Kidney epithelial cell (primary cell): ENCODE results near the gene GNG3. TPM values are rescaled to one million over a fixed set of nuclear protein-coding genes. Genes with fewer than 3 reads are reported as not detected.

Source experiments
- DNase-seq: peaks from one replicate; pipeline ENCODE4 v3.0.0-alpha.2; 2010; ENCODE audit warnings: low read depth
- H3K27me3 ChIP-seq: 2 replicates; pipeline ENCODE4 v1.6.0; 2011; ENCODE audit warnings: low read length; ENCODE audit not compliant: control insufficient read depth, insufficient read depth
- H3K36me3 ChIP-seq: 2 replicates; pipeline ENCODE4 v1.5.1; 2011; ENCODE audit warnings: low read length; ENCODE audit not compliant: control insufficient read depth, insufficient read depth
- H3K4me3 ChIP-seq: 2 replicates; pipeline ENCODE4 v1.5.1; 2011; ENCODE audit warnings: low read depth, mild to moderate bottlenecking, control low read depth, low read length
- total RNA-seq: library from RNA; depleted of rRNA; stranded (reverse); fragments of >200 nt; gene quantifications from 2 replicates; pipeline ENCODE4 v1.2.3, GENCODE V29; 2015
- TF ChIP-seq, protein P1 (sequence below): IDR thresholded peaks from 2 replicates; pipeline ENCODE4 v1.5.1; 2011; ENCODE audit warnings: mild to moderate bottlenecking, moderate library complexity, low read length, control low read depth, inconsistent platforms; ENCODE audit not compliant: insufficient read depth, poor library complexity, severe bottlenecking

The GNG3 gene
- total RNA-seq, 1 donor from 2014 or later: not detected

DNA sequence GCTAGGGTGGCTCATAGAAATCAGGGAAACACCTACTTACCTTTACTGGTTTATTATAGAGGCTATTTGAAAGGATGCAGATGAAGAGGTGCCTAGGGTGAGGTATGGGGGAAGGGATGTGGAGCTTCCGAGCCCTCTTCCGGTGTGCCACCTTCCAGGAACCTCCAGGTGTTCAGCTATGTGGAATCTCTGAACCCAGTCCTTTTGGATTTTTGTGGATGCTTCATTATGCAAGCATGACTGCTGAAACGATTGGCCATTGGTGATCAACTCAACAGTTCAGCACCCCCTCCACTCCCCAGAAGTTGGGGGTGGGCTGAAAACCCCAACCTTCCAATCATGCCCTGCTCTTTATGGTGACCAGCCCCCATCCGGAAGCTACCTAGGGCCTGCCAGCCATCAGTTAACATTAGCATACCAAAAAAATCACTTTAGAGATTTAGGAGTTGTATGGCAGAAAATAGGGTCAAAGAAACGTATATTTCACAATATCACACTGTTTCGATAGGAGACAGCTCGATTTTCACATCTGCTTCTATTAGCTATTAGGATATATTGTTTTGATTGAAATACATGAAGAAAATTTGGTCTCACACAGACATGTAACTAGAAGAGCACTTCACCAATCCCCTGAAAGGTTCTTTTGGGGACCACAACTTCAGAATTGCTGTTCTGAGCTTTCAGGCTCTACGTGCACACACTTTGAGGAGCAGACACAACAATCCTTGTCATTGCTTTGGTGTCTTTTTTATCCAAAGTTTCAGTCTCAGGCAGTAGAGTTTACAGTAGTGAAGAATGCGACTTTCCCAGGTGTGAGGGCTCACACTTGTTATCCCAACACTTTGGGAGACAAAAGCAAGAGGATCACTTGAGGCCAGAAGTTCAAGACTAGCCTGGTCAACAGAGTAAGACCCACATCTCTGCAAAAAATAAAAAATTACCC, 50.6 kb downstream of the GNG3 start:
- no peaks in the 10 kb centered on the region for H3K27me3 ChIP-seq
- no peak for DNase-seq
- no peaks in the 10 kb centered on the region for H3K36me3 ChIP-seq
- TF ChIP-seq, protein P1, sequence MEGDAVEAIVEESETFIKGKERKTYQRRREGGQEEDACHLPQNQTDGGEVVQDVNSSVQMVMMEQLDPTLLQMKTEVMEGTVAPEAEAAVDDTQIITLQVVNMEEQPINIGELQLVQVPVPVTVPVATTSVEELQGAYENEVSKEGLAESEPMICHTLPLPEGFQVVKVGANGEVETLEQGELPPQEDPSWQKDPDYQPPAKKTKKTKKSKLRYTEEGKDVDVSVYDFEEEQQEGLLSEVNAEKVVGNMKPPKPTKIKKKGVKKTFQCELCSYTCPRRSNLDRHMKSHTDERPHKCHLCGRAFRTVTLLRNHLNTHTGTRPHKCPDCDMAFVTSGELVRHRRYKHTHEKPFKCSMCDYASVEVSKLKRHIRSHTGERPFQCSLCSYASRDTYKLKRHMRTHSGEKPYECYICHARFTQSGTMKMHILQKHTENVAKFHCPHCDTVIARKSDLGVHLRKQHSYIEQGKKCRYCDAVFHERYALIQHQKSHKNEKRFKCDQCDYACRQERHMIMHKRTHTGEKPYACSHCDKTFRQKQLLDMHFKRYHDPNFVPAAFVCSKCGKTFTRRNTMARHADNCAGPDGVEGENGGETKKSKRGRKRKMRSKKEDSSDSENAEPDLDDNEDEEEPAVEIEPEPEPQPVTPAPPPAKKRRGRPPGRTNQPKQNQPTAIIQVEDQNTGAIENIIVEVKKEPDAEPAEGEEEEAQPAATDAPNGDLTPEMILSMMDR: no peak
- no peak overlapping the region for H3K4me3 ChIP-seq

Other genes starting within 250 kb of the GNG3 start
- 224 and 226 TPM in 2 replicates for gene AHNAK, start 160.9 kb upstream of the GNG3 start, total RNA-seq
- gene EEF1G, start 133.8 kb upstream of the GNG3 start, total RNA-seq: 2,411 and 2,583 TPM in 2 replicates
- gene TUT1, start 116.2 kb upstream of the GNG3 start, total RNA-seq: 15.0 and 15.2 TPM in 2 replicates
- 136 and 137 TPM in 2 replicates for gene MTA2, start 105.8 kb upstream of the GNG3 start, total RNA-seq
- gene EML3, start 94.9 kb upstream of the GNG3 start, total RNA-seq: 20.9 and 21.1 TPM in 2 replicates
- gene ROM1, start 94.4 kb upstream of the GNG3 start, total RNA-seq: 0.55 and 1.4 TPM in 2 replicates
- gene B3GAT3, start 85.7 kb upstream of the GNG3 start, total RNA-seq: 68.7 and 80.8 TPM in 2 replicates
- gene GANAB, start 61.1 kb upstream of the GNG3 start, total RNA-seq: 271 and 300 TPM in 2 replicates
- gene INTS5, start 54.4 kb upstream of the GNG3 start, total RNA-seq: 26.9 and 36.4 TPM in 2 replicates
- 64.8 and 76.5 TPM in 2 replicates for gene C11orf98, start 42.5 kb upstream of the GNG3 start, total RNA-seq
- gene CSKMT, start 42.4 kb upstream of the GNG3 start, total RNA-seq: 3.4 and 4.0 TPM in 2 replicates
- 8.0 and 8.1 TPM in 2 replicates for gene UQCC3, start 36.0 kb upstream of the GNG3 start, total RNA-seq
- gene LBHD1, start 35.4 kb upstream of the GNG3 start, total RNA-seq: 4.1 and 4.6 TPM in 2 replicates
- gene UBXN1, start 28.6 kb upstream of the GNG3 start, total RNA-seq: 289 and 321 TPM in 2 replicates
- gene LRRN4CL, start 18.1 kb upstream of the GNG3 start, total RNA-seq: 0.25 TPM in 1 of 2 replicates, not detected in the other
- 45.2 and 56.1 TPM in 2 replicates for gene BSCL2, start 252 bp upstream of the GNG3 start, total RNA-seq
- 12.8 and 14.3 TPM in 2 replicates for gene HNRNPUL2, start 19.8 kb downstream of the GNG3 start, total RNA-seq
- 37.5 and 38.6 TPM in 2 replicates for gene TTC9C, start 20.8 kb downstream of the GNG3 start, total RNA-seq
- 17.3 and 18.8 TPM in 2 replicates for gene ZBTB3, start 46.5 kb downstream of the GNG3 start, total RNA-seq
- gene POLR2G, start 53.9 kb downstream of the GNG3 start, total RNA-seq: 98.3 and 120 TPM in 2 replicates
- gene TAF6L, start 63.7 kb downstream of the GNG3 start, total RNA-seq: 19.4 and 29.1 TPM in 2 replicates
- 66.7 and 72.5 TPM in 2 replicates for gene TMEM179B, start 79.7 kb downstream of the GNG3 start, total RNA-seq
- gene TMEM223, start 84.3 kb downstream of the GNG3 start, total RNA-seq: 32.8 and 41.3 TPM in 2 replicates
- gene NXF1, start 97.8 kb downstream of the GNG3 start, total RNA-seq: 40.9 and 41.4 TPM in 2 replicates
- 30.2 and 34.3 TPM in 2 replicates for gene STX5, start 124.4 kb downstream of the GNG3 start, total RNA-seq
- not detected in 2 replicates for gene TEX54, start 125.2 kb downstream of the GNG3 start, total RNA-seq
- gene WDR74, start 131.9 kb downstream of the GNG3 start, total RNA-seq: 90.2 and 92.8 TPM in 2 replicates
- 441 and 475 TPM in 2 replicates for gene SLC3A2, start 173.2 kb downstream of the GNG3 start, total RNA-seq
- gene CHRM1, start 213.7 kb downstream of the GNG3 start, total RNA-seq: not detected in 2 replicates